Measurements from ENCODE around the gene JUP.

The JUP gene

DNA sequence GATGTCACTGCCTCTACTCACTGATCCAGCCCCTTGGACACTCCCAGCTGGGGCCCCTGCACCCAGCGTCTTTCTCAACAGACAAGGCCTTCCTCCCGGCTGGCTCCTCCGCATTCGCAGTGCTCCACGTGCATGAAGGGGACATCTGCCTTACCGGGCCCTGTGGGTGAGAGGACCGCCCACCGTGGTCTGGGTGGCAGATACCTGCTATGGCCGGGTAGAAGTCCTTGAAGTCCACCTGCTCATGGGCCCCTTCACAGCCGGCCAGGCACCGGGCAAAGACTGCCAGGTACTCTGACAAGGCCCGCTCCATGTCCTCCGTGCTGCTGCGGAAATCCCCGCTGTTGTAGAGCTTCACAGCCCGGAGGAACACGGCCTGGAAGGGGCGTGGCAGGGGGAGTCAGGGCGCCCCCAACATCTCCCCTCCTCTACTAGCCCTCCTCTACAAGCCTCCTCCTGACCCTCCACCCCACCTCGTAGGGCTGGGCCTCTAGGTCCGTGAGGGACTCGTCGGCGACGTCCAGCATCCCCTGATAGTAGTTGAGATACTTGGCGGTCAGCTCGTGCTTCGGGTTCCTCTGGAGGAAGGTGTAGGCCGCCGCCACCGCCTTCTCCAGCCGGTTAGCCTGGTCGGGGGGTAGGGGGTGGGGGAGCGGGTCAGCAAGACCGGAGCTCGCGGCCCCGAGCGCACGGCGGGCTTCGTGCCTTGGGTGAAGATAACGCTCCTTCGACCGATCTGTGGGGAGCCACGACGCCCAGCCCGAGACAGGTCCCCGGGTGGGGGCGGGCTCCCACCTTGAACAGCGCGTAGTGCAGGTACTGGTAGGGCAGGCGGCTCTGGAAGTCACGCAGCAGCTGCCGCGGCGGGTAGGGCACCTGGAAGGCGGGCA, 24.4 kb upstream of the JUP start:
- DNase-seq (ENCODE audit: low read depth), result no peak

DNA sequence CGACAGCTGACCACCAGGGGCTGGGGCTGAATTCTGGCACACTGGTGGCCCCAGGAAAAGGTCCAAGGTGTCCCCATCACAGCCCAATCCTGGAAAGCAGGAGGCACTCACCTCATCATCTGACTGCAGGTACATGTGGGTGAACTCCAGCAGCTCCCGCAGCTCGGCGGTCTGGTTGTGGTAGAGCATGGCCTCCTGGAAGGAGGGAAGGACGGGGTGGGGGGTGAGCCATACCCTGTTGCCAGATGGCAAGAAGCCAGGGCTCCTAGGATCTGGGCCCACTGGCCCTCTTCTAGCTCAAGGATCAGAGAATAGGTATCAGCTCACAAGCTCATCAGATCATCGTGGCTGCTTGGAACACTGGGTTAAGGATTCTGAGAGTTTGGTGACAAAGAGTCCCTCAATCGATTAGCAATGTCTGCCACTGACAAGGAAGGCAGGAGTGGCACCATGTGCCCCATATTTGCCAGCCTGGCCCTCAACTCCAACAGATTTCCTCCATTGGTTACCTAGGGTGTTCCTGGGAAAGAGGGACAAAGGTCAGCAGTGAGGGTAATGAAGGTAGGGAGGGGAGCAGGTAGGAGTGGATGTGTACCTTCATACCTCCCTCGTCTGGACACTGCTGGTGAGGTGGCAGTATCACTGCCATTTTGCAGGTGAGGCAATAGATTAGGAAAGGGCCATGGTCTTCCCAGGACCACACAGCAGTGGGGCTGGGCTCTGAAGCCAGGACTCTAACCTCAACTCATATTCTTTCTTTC, 20.4 kb upstream of the JUP start:
- no peak for DNase-seq (ENCODE audit: low read depth)

DNA sequence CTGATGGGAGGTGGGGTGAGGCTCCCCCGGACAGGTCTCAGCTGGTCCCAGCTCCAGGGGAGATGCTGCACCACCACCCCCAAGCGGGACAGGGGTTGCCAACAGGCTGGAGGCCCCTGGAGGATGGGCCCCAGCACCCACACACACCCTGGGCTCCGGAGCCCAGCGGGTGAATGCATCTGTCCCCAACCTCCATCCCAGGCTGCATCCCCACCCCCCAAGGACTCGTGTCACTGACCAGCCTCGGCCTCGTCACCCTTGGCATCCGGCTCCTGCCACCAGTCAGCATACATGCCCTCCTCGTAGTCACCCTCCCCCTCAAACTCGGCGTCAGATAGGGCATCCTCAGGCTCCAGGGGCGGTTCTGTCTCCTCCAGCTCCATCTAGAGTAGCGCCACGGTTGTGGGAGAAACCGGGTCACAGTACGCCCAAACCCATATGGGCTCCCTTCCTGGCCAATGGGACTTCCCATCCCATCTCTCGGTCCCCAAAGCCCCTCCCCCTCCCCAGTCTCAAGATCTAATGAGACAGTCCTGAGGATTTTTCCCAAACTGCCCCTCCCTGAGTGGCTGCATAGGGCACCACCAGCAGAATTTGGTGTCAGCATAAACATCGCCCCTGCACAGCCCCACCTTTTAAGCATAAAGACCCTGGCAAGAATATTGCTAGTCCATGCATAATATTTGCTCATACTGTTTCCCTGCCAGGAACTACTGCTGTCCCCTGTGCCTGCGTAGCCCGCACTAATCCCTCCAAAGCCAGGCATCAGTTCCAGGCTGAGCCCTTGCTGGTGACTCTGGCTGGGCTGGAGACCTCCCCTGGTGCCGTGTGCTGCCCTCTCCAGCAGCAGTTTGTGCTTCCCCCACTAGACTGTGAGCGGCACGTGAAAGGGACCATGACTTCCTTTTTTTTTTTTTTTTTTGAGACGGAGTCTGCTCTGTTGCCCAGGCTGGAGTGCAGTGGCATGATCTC, 16.8 kb upstream of the JUP start:
- no peak for DNase-seq (ENCODE audit: low read depth)

DNA sequence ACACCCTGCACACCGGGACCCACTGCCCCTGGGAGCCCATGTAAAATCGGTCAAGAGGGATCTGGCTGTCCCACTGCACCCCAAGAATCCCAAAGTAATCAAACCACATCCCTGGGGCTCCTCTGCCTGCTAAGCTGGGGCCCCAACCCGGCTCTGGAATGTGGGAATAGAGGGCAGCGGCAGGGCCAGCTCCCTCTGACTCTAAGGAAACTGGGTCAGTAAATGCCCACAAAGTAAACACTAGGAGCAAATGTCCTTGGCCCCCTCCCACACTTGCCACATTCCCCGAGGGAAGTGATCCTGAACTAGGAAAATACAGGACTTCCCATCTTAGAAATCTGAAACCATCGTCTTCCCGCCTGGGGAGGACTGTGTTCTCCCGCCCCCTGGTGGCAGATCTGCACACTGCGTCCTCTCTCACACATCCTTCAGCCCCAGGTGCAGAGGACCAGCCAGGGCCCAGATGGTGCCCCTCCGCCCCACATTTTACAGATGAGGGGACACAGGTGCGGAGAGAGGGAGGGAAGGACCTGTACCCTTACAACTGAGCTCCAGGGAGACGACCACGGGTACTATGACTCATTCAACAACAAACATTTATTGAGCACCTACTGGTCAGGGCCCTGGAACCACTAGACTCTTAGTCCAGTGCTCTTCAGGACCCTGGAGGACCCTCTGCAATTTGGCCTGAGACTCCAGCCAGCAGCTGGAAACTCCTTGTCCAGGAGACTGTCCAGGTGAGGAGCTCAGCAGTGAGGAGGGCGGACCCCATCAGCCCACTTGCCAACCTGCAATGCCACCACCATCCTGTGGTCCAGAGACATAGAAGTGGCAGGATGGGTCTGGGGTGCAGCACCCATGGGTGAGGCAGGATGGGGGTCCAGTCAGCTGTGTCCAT, 15.1 kb upstream of the JUP start:
- no peak for DNase-seq (ENCODE audit: low read depth)

DNA sequence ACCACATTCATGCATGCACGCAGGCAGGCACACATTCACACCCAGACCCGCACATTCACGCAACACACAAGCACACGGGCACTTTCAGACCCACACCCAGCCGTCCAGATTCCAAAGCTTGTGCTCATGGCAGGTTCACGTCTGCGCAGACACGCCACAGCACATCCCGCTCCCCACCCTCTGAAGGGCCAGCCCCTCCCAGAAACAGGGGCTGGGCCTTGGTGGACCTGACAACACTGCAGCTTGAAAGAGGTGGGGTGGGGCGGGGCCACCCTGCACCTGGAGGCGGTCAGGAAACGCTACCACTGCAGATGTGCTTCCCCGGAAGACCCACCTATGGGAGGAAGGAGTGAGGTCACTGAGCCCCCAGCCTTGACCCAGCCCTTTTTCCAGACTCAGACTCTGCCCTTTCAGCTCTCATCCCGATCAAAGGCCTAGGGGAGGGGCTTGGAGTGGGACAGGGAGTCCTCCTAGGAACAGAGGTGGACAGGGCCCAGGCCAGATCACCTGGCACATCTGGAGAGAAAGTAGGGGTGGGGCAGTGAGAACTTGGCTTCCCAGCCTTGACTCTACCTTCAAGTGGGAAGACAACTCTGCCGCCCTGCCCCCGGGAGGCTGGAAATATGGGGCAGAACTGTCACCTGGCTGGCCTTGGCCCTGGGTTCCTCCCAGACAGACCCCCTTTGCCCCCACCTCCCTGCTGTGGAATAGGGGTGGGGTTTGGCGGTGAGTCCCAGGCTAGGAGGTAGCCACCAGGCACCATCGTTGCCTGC, 14.3 kb upstream of the JUP start:
- no peak for DNase-seq (ENCODE audit: low read depth)

DNA sequence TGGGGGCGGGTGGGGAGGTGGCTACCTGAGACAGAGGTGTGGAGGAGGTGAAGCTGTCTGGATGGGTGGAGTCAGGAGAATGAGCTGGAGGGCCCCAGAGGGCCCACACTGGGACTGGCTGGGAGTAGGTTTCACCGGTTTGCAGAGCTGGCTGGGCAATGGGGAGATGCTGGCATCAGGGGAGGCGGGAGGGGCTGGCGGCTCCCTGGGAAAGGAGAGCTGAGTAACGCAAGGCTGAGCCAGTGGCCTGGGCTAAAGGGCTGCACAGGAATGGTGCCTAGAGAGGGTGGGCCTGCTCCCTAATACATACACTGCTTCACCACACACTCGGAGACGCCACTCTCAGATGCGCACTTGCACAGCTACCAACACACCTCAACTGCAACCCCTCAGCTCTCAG, 12.9 kb upstream of the JUP start:
- DNase-seq (ENCODE audit: low read depth), result no peak

DNA sequence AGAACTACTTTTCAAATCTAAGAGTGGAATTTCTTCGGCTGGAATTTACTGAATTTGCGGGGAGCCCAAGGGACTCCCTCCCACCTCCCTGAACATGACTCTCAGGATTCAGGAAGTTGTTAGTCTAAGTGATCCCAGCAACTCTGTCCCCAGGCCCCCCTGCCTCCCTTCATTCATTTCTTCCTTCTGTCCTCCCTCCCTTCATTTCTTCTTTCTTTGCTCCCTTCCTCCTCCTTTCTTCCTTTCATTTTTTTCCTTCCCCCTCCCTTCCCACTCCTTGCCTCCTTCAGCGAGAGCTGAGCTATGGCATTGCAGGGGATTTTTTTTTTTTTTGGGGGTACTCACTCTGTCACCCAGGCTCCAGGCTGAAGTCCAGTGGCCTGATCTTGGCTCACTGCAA, 10.9 kb upstream of the JUP start:
- no peak for DNase-seq (ENCODE audit: low read depth)

DNA sequence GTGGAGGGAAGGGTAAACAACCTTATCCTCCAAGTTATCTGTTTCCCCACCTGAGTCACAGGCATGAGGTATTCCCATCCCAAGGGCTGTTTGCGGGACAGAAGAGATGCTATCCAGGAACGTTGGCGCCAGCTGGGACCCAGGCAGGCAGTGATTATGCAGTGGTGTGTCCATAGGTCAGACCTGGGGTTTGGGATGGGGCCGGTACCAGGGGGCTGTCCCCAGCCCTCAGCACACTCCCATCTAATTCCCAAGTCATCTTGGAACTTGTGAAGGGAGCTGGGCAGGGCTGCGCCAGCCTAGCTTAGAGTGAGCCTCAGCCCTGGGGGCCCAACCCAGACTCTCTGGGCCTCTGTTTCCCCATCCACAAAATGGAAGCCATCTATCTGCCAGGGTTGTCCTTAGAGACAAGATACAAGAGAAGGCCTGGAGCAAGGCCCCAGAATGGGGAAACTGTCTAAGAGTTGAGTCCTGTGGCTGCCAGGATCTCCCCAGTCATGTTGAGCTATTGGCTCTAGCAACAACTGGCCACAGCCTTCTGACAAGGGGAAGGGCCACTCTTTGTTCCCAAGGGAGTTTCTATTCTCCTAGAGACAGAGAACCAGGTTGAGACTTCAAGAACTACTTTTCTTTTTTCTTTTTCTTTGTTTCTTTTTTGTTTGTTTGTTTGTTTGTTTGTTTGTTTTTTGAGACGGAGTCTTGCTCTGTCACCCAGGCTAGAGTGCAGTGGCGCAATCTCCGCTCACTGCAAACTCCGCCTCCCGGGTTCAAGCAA, 9.8 kb upstream of the JUP start:
- DNase-seq (ENCODE audit: low read depth), result no peak

DNA sequence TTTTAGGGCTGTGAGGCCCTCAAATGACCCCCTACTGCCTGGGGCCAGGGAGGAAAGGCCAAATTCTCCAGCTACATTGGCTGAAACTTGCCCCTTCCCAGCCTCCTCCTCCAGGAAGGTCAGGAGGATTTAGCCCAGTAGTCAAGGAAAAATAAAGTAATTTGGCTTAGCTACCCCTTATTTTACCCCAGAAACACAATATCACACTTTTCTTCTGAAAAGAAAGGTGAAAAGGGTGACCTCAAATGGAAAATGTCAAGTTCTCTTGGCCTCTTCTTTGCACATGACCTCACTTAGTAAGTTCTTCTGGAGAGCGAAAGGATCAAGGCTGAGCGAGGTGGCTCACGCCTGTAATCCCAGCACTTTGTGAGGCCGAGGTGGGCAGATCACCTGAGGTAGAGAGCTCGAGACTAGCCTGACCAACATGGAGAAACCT, 8.0 kb upstream of the JUP start:
- no peak for DNase-seq (ENCODE audit: low read depth)

DNA sequence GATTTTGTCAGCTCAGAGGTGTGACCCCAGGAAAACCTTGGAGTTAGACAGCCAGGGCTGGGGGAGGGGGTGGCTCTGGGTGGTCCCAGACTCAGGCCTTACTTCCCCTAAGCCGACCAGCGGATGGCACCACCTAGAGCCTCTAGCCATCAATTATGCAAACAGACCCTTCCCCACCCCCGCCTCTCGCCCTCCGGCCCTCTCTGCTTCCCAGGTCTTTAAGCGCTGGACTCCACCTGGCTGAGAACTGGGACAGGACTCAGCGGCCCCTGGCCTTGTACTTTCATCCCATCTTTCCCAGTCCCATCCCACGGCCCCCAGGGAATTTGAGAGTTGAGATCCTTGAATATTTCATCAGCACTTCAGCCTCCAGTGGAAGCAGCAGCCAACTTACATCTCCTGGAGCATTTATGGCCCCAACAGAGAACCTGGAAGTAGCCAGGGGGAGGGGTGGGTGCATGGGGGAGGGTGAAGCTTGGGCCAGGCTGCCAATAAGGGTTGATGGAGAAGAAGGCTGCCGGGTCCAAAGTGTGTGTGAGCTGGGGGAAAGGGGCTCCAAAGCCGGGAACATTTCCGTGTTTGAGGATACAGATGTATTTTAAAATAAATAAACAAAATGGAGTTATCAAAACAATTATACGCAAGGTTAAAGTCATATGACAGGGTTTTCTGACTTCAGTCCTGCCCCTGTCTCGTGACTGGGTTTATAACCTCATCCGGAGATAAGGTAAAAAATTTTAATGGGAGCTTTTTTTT, 7.5 kb upstream of the JUP start:
- no peak for DNase-seq (ENCODE audit: low read depth)

DNA sequence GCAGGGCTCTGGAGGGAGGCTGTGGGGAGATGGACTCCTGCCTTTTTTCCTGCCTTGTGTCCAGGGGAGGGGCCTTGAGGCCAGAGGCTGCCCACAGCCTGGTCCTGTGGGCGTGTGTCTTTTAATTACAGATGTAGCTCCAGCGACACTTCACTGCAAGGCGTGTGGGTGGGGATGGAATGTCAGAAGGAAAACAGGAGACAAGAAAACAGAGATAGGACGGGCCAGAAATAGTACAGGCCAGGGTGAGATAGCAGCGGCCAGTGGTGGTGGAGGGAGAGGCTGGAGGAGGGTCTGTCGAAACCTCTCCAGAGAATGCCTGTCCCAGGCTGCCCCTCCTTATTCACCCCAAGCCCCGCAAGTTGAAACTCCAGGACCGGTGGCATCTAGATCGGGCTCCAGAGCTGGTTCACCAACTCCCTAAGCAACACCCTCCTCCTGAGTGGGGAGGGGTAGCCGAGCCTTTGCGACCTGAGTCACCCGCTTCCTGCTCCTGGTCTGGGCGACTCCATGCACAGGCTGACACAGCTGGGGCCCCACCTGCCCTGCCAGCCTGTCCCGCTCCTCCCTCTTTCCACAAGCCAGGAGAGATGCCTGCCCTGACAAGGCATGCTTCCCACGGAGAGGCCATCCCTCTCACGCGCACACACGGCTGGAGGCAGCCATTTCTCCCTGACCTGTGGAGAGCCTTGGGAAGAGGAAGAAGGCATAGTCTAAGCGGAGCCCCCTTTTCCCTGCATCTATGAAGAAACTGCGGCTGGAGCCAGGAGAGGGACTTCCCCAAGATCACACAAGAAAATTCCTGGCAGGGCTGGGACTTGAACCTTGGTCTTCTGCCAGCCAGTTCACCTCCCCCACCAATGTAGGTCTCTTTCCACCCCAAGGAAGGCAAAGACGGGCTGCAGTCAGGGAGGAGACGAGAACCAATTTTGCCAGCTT, 6.6 kb upstream of the JUP start:
- no peak for DNase-seq (ENCODE audit: low read depth)

DNA sequence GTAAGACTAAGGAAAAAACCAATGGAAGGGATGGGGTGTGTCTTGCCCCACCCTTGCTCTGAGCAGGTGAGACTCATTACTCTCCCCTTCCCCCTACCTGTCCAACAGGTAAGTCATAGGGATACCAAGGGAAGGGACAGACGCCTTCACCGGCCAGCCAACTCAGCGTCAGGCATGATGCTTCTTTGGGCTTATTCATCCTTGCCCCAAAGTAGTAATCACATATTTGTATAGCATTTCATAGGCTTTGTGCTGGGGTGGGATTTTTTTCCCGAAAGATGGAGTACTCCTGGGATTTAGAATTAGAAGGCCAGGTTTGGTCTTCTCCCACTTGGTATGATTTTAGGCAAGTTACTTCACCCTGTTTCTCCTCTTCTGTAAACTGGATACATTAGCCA, 509 bp upstream of the JUP start:
- no peak for DNase-seq (ENCODE audit: low read depth)

DNA sequence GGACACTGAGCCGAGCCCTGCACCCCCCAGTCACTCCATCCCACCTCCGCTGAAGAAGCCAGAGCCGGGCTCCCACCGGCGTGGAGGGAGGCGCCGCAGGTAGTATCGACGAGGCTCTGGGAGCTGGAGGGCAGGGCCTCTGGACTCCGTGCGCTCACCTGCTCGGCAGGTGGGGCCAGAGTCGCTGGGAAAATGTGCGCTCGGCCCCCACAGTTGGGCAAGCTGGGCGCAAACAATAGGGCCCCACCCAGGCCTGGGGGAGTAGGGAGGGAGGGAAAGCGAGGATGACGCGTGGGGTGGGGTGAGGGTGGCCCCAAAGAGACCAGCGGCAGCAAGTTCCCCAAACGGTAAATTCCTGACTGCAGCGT, 668 bp downstream of the JUP start:
- DNase-seq (ENCODE audit: low read depth), result no peak

DNA sequence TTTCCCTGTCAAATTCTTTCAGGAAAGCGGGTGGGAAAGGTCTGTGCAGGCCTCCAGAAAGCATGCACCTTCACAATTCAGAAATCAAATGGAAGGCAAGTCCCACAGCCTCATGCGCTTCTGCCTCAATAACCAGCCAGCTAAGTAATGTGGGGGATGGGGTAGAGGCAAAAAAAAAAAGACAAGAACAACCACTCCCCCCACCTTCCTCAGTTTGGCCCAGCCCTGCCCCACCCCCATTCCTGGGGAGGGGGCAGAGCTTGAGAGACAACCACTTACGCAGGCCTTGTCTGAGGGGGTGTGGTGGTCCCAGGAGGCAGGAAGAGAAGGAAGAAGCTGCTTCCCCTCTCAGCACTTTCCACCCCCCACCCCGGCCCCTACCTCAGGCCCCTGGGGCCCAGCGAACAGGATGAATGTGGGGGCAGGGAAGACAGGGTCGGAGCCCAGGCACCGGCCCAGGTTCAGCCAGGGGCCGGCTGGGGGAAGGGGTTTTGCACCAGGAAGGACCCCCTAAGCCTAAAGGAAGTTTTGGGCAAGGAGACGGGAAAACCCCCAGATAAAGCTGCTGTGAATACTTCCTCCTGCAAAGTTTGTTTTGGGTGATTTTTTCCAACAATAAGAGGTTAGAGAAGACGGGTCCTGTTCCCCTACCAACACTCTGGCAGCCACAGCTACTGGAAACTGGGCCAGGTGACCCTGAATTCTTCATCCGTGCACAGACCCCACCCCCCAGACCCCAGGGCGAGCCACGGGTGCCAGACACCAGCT, 1.2 kb downstream of the JUP start:
- no peak for DNase-seq (ENCODE audit: low read depth)

DNA sequence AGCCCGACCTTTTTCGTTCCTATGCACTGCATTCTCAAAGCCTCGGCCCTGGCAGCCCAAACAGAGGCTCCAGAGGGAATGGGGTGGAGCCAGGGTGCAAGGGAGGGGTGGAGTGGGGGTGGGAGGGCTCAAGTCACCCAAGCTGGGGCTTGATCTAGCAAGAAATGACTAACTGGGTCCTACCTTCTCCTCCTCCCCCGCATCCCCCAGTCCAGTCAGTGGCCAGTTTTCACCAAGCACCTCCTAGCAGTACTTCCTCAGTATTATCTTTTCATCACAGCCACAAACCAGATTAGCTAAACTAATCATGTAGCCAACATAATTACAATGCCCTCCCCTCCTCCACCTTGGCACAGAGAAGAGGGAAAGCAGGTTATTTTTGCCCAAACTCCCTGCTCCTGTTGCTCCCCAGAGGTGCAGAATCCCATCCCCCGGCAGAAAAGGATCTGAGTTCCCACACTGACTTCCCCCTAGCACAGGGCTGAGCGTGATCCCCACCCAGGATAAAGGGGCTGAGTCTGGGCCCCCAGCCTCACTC, 2.2 kb downstream of the JUP start:
- DNase-seq (ENCODE audit: low read depth), result no peak

DNA sequence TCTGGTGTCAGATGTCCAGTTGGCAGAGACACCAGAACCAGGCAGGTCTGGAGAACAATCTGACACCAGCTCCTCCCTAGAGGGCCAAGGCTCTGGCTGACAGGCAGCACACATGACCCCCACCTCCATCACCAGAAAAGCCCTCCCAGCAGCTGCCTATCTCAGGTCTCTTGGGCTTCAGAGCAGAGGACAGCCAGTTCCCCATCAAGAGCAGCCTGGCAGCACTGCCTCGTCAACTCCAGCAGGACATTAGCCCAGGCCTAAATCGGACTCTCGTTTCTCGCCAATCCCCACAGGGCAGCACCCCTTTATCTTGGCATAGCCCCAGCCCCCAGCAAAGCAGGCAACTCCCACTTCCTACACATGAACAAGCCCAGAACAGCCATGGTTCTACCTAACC, 4.4 kb downstream of the JUP start:
- no peak for DNase-seq (ENCODE audit: low read depth)
